ENCODE data around the gene TMEM63C.

DNA sequence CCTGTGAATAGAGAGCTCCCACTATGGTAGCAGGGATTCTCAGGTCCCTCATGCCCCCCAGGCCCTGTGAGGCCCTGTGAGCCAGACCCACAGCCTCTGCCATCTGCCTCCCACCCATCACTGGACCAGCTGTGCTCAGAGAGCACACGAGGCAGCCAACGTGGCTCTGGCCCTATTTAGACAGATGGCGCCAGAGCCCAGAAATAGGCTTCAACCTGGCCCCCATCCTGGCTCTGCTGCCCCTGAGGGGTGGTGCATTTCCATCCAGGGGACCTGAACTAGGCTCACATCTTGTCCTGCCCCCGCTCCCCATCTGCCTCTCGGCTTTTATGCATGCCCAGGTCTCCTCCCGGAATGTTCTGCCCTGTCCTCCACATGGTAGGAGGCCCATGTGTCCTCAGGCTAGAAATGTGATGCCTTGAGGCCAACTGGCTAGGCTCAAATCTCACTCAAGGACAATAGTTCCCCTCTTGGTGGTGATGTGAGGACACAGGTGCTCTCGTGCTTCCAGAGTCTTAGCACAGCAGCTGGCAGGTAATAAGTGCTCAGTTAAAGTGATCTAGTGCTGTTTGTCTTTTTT is 18.9 kb downstream of the TMEM63C start:
- TF ChIP-seq CTCF (IDR thresholded peaks at IDR 0.05; ENCODE audit: poor library complexity): no peak
- no peak for TF ChIP-seq EZH2 (IDR thresholded peaks at IDR 0.05; ENCODE audit: borderline replicate concordance)
- TF ChIP-seq EZH2phosphoT487 (IDR thresholded peaks at IDR 0.05; ENCODE audit: low read depth, severe bottlenecking, unreplicated experiment): no peak

Data from hepatocyte (in vitro differentiated cells).